ENCODE results near the gene DZIP3.

DNA sequence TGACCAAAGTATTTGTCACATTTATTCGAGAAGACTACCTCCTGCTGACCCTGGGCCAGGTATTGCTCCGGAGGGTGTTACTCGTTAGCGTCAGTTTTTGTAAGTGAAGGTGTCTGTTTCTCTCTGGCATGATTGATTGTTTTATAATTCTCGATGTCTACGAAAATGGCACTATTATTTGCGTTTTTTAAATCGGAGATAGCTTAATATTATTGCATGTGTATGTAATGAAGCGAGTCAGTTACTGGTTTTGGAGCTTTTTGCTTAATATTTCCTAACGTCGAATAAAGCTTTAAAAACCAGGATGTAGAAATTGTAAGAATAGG, 439 bp downstream of the DZIP3 start:
- TF ChIP-seq POLR2A (IDR thresholded peaks at IDR 0.05): no peak
- TF ChIP-seq, protein P1, sequence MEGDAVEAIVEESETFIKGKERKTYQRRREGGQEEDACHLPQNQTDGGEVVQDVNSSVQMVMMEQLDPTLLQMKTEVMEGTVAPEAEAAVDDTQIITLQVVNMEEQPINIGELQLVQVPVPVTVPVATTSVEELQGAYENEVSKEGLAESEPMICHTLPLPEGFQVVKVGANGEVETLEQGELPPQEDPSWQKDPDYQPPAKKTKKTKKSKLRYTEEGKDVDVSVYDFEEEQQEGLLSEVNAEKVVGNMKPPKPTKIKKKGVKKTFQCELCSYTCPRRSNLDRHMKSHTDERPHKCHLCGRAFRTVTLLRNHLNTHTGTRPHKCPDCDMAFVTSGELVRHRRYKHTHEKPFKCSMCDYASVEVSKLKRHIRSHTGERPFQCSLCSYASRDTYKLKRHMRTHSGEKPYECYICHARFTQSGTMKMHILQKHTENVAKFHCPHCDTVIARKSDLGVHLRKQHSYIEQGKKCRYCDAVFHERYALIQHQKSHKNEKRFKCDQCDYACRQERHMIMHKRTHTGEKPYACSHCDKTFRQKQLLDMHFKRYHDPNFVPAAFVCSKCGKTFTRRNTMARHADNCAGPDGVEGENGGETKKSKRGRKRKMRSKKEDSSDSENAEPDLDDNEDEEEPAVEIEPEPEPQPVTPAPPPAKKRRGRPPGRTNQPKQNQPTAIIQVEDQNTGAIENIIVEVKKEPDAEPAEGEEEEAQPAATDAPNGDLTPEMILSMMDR (IDR thresholded peaks at IDR 0.05 in 8 of 11, conservative IDR thresholded peaks at IDR 0.05 in 3 of 11): no peak
- no peak for TF ChIP-seq POLR2AphosphoS5 (IDR thresholded peaks at IDR 0.05)
